BE2C (cell line): ENCODE results near the gene NAV2.

Experiments
- DNase-seq: peaks from one replicate; pipeline ENCODE4 v3.0.0-alpha.2; 2020
- H3K27me3 ChIP-seq: fragments of 250-450 bp; sonication (Bioruptor Pico); 2 replicates; pipeline ENCODE4 v1.5.1; 2020; ENCODE audit warnings: mild to moderate bottlenecking
- H3K36me3 ChIP-seq: fragments of 250-450 bp; sonication (Bioruptor Pico); 2 replicates; pipeline ENCODE4 v1.5.1; 2020; ENCODE audit warnings: mild to moderate bottlenecking
- H3K4me1 ChIP-seq: fragments of 250-450 bp; sonication (Bioruptor Pico); 2 replicates; pipeline ENCODE4 v1.5.1; 2020
- H3K4me3 ChIP-seq: 2 replicates; pipeline ENCODE4 v1.5.1; 2011; ENCODE audit warnings: low read depth, low read length
- H3K9me3 ChIP-seq: fragments of 250-450 bp; sonication (Bioruptor Pico); 2 replicates; pipeline ENCODE4 v1.5.1; 2020
- CTCF ChIP-seq: IDR thresholded peaks from 2 replicates; pipeline ENCODE4 v1.5.1; 2012; ENCODE audit warnings: mild to moderate bottlenecking, low read depth, low read length

The NAV2 gene

GRCh38 chr11:20099527-20099926, 386.9 kb downstream of the NAV2 start:
- H3K4me1 ChIP-seq, result no peaks in the 10 kb centered on the region
- H3K27me3 ChIP-seq, result no peaks in the 10 kb centered on the region
- no peak for DNase-seq
- H3K4me3 ChIP-seq, result no peak overlapping the region
- TF ChIP-seq CTCF, result no peak
- no peaks in the 10 kb centered on the region for H3K36me3 ChIP-seq
- H3K9me3 ChIP-seq, result no peaks in the 10 kb centered on the region

- Histone ChIP-seq H3K4me1 (no peaks in the 10 kb centered on the region), H3K36me3 (no peaks in the 10 kb centered on the region), H3K4me3 (no peak overlapping the region), H3K9me3 (no peaks in the 10 kb centered on the region), H3K27me3 (no peaks in the 10 kb centered on the region)
- TF ChIP-seq CTCF, result no peak
- no peak for DNase-seq
Observed at GRCh38 chr11:20102397-20102796, 389.8 kb downstream of the NAV2 start.

GRCh38 chr11:20103281-20103680, 390.6 kb downstream of the NAV2 start:
- no peak for TF ChIP-seq CTCF
- Histone ChIP-seq H3K4me3 (no peak overlapping the region), H3K36me3 (no peaks in the 10 kb centered on the region), H3K4me1 (no peaks in the 10 kb centered on the region), H3K27me3 (no peaks in the 10 kb centered on the region), H3K9me3 (no peaks in the 10 kb centered on the region)
- DNase-seq, result no peak

GRCh38 chr11:20105427-20105826, 392.8 kb downstream of the NAV2 start:
- H3K9me3 ChIP-seq, result no peaks in the 10 kb centered on the region
- no peak overlapping the region for H3K4me3 ChIP-seq
- TF ChIP-seq CTCF, result no peak
- no peaks in the 10 kb centered on the region for H3K36me3 ChIP-seq
- DNase-seq, result no peak
- H3K27me3 ChIP-seq, result no peaks in the 10 kb centered on the region
- H3K4me1 ChIP-seq, result no peaks in the 10 kb centered on the region

- Histone ChIP-seq H3K9me3 (no peaks in the 10 kb centered on the region), H3K36me3 (no peaks in the 10 kb centered on the region), H3K4me1 (peaks cover 9% of the 10 kb centered on the region), H3K27me3 (no peaks in the 10 kb centered on the region), H3K4me3 (no peak overlapping the region)
- TF ChIP-seq CTCF, result no peak
- no peak for DNase-seq
Observed at GRCh38 chr11:20109731-20110445, 397.3 kb downstream of the NAV2 start.

GRCh38 chr11:20110908-20111669, 398.5 kb downstream of the NAV2 start:
- H3K4me3 ChIP-seq, result no peak overlapping the region
- no peaks in the 10 kb centered on the region for H3K27me3 ChIP-seq
- H3K4me1 ChIP-seq, result peaks cover 9% of the 10 kb centered on the region
- H3K9me3 ChIP-seq, result no peaks in the 10 kb centered on the region
- H3K36me3 ChIP-seq, result no peaks in the 10 kb centered on the region
- peak; percentile 82 for TF ChIP-seq CTCF
- DNase-seq, result peak; percentile 28
